SK-N-SH (cell line): Measurements from ENCODE around the gene RAI1. TPM values are rescaled to one million over a fixed set of nuclear protein-coding genes. Genes with fewer than 3 reads are reported as not detected.

Source experiments
- CTCF ChIA-PET: fragments of 300-600, 350-600 bp; formaldehyde crosslinking; extraction: SDS; loops from one replicate; lab custom pipeline; 2021; lab: Yijun Ruan, JAX
- POLR2A ChIA-PET: fragments of 350-600 bp; sonication (Branson Sonifier 250); formaldehyde crosslinking; extraction: SDS; loops from one replicate; lab custom pipeline; 2020; ENCODE audit warnings: antibody characterized with exemption, inconsistent platforms; lab: Yijun Ruan, JAX
- DNase-seq: peaks from one replicate; pipeline ENCODE4 v3.0.0; 2012
- H2AFZ ChIP-seq: fragments of 200-600 bp; sonication (generic); 2 replicates; pipeline ENCODE4 v1.8.1; 2016; ENCODE audit warnings: antibody characterized with exemption, mild to moderate bottlenecking, low read depth
- H3F3A ChIP-seq: fragments of 200-600 bp; sonication (generic); replicated peaks from 2 replicates; pipeline ENCODE3; 2016; ENCODE audit warnings: antibody characterized with exemption, mild to moderate bottlenecking; ENCODE audit not compliant: insufficient read depth
- H3K27ac ChIP-seq, 2 experiments: fragments of 200-500 bp in 1 of 2; fragments of 200-600 bp in 1 of 2; sonication (Bioruptor generic) in 1 of 2; sonication (generic), shearing (Covaris generic) in 1 of 2; 2 replicates each; pipeline versions ENCODE4 v1.5.1 to v1.6.1; 2014 to 2016; ENCODE audit warnings: low read depth in 2 of 2, inconsistent platforms in 1 of 2, low read length in 1 of 2, mild to moderate bottlenecking in 1 of 2, mixed read lengths in 1 of 2
- H3K27me3 ChIP-seq: fragments of 200-600 bp; sonication (generic), shearing (Covaris generic); 2 replicates; pipeline ENCODE4 v1.6.1; 2016; ENCODE audit warnings: mixed run types; ENCODE audit not compliant: insufficient read depth
- H3K36me3 ChIP-seq, 2 experiments: fragments of 200-500 bp in 1 of 2; fragments of 200-600 bp in 1 of 2; sonication (Bioruptor generic) in 1 of 2; sonication (generic) in 1 of 2; replicated peaks in 1 of 2; 2 replicates each; pipeline versions ENCODE3 to v1.5.1; 2014 to 2016; ENCODE audit warnings: low read length in 1 of 2, mild to moderate bottlenecking in 1 of 2; ENCODE audit not compliant: insufficient read depth in 2 of 2, control insufficient read depth in 1 of 2
- H3K4me1 ChIP-seq, 2 experiments: fragments of 200-500 bp in 1 of 2; fragments of 200-600 bp in 1 of 2; sonication (Bioruptor generic) in 1 of 2; sonication (generic), shearing (Covaris generic) in 1 of 2; 2 replicates each; pipeline versions ENCODE4 v1.5.1 to v1.6.1; 2014 to 2016; ENCODE audit warnings: low read depth in 1 of 2, low read length in 1 of 2, mixed run types in 1 of 2; ENCODE audit not compliant: insufficient read depth in 2 of 2, control insufficient read depth in 1 of 2
- H3K4me2 ChIP-seq: fragments of 200-600 bp; sonication (generic), shearing (Covaris generic); 2 replicates; pipeline ENCODE4 v1.6.1; 2017; ENCODE audit warnings: mixed run types
- H3K4me3 ChIP-seq, 2 experiments: fragments of 200-500 bp in 1 of 2; fragments of 200-600 bp in 1 of 2; sonication (Bioruptor generic) in 1 of 2; sonication (generic), shearing (Covaris generic) in 1 of 2; 2 replicates each; pipeline versions ENCODE4 v1.5.1 to v1.8.1; 2014 to 2016; ENCODE audit warnings: low read depth in 2 of 2, inconsistent platforms in 1 of 2, low read length in 1 of 2, mild to moderate bottlenecking in 1 of 2, mixed read lengths in 1 of 2, moderate library complexity in 1 of 2
- H3K79me2 ChIP-seq: fragments of 200-600 bp; sonication (generic); 2 replicates; pipeline ENCODE4 v1.8.1; 2017; ENCODE audit warnings: mild to moderate bottlenecking; ENCODE audit not compliant: insufficient read depth
- H3K9ac ChIP-seq: fragments of 200-600 bp; sonication (generic); 2 replicates; pipeline ENCODE4 v1.6.1; 2017; ENCODE audit warnings: mixed run types
- H3K9me2 ChIP-seq: fragments of 200-600 bp; sonication (generic); 2 replicates; pipeline ENCODE4 v1.6.1; 2017; ENCODE audit warnings: mixed run types
- H3K9me3 ChIP-seq: fragments of 200-600 bp; sonication (generic); 2 replicates; pipeline ENCODE4 v1.6.1; 2017; ENCODE audit warnings: mixed run types, mild to moderate bottlenecking, moderate library complexity
- H4K20me1 ChIP-seq: fragments of 200-600 bp; sonication (generic); 2 replicates; pipeline ENCODE4 v1.6.1; 2017; ENCODE audit warnings: mild to moderate bottlenecking, mixed run types; ENCODE audit not compliant: insufficient read depth
- CTCF ChIP-seq: fragments of 200-600 bp; sonication (generic); IDR thresholded peaks from 2 replicates; pipeline ENCODE4 v1.6.1; 2017; ENCODE audit warnings: antibody characterized with exemption, mild to moderate bottlenecking, moderate library complexity
- FOSL2 ChIP-seq: IDR thresholded peaks from 2 replicates; pipeline ENCODE4 v1.4.0; 2012; ENCODE audit warnings: low read depth, mild to moderate bottlenecking, moderate library complexity, borderline replicate concordance
- FOXM1 ChIP-seq: IDR thresholded peaks from 2 replicates; pipeline ENCODE4 v1.4.0; 2012; ENCODE audit warnings: low read depth, mild to moderate bottlenecking
- RCOR1 ChIP-seq: fragments of 150-350 bp; IDR thresholded peaks from 2 replicates; pipeline ENCODE4 v1.6.1; 2017; ENCODE audit warnings: antibody characterized with exemption, low read length
- YY1 ChIP-seq: IDR thresholded peaks from 2 replicates; pipeline ENCODE4 v1.4.0; 2012; ENCODE audit warnings: low read depth, mild to moderate bottlenecking
- ZBTB33 ChIP-seq: IDR thresholded peaks from 2 replicates; pipeline ENCODE4 v1.4.0; 2012; ENCODE audit warnings: low read depth, borderline replicate concordance
- WGBS: methylation state at CpG from one replicate; pipeline ENCODE4 v1.1.6; 2017; ENCODE audit warnings: low lambda C conversion rate; 5-methylcytosine and 5-hydroxymethylcytosine counted together
- polyA plus RNA-seq, 3 experiments: library from polyadenylated mRNA; depleted of rRNA; stranded (reverse); fragments of >200 nt; gene quantifications; 2 replicates each; pipeline ENCODE4 v1.2.3, GENCODE V29; 2012
- TF ChIP-seq, protein P1 (sequence below): fragments of 150-350 bp; IDR thresholded peaks from 2 replicates; pipeline ENCODE4 v1.6.1; 2016; ENCODE audit warnings: mild to moderate bottlenecking, low read depth, low read length
- TF ChIP-seq, protein P2 (sequence below): IDR thresholded peaks from 2 replicates; pipeline ENCODE4 v1.4.0; 2012; ENCODE audit warnings: low read depth

RAI1 gene
- polyA plus RNA-seq, 1 of the 3 experiments (the other 2 are of a cell fraction) = 4.7 TPM

- TF ChIP-seq, protein P1, sequence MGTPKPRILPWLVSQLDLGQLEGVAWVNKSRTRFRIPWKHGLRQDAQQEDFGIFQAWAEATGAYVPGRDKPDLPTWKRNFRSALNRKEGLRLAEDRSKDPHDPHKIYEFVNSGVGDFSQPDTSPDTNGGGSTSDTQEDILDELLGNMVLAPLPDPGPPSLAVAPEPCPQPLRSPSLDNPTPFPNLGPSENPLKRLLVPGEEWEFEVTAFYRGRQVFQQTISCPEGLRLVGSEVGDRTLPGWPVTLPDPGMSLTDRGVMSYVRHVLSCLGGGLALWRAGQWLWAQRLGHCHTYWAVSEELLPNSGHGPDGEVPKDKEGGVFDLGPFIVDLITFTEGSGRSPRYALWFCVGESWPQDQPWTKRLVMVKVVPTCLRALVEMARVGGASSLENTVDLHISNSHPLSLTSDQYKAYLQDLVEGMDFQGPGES = no peak
- TF ChIP-seq RCOR1 (no peak), ZBTB33 (no peak), CTCF (no peak), FOXM1 (no peak)
- TF ChIP-seq, protein P2, sequence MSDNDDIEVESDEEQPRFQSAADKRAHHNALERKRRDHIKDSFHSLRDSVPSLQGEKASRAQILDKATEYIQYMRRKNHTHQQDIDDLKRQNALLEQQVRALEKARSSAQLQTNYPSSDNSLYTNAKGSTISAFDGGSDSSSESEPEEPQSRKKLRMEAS = no peak
Measured at GRCh38 chr17:17852930-17853329, 171.7 kb downstream of the RAI1 start (continued).

- H4K20me1 ChIP-seq = no peaks in the 10 kb centered on the region
- H3K9ac ChIP-seq = no peak overlapping the region
- no peaks in the 10 kb centered on the region for H3K9me3 ChIP-seq
- H3K79me2 ChIP-seq = no peaks in the 10 kb centered on the region
- POLR2A ChIA-PET = interaction anchor here (0.7 to 1.3 kb wide), 2 partner anchors 18 to 1415 kb away, joined by 4 to 5 read pairs; partner anchors contain the start of gene SREBF1
- CTCF ChIA-PET = interaction anchor here (2.3 to 7.2 kb wide), 4 partner anchors 12 to 65 kb away, joined by 8 to 56 read pairs (median 10); no protein-coding TSS in a partner anchor
- no peak overlapping the region for H3K4me2 ChIP-seq
- H3K36me3 ChIP-seq = peaks cover 0 to 42% of the 10 kb centered on the region in 2 experiments
- TF ChIP-seq CTCF (no peak), FOSL2 (no peak), YY1 (no peak)
- H3K9me2 ChIP-seq = no peaks in the 10 kb centered on the region
- H2AFZ ChIP-seq = no peak overlapping the region
- peaks cover 8% of the 10 kb centered on the region for H3F3A ChIP-seq
- H3K4me1 ChIP-seq = peaks cover 19 to 69% of the 10 kb centered on the region in 2 experiments; a peak in 3 of 4 replicates
- no peaks in the 10 kb centered on the region for H3K27me3 ChIP-seq
- WGBS = 92% methylated on average over 8 of the region's 8 CpGs
- H3K4me3 ChIP-seq = no peak overlapping the region
- no peak for DNase-seq
- no peak overlapping the region for H3K27ac ChIP-seq
Measured at GRCh38 chr17:17853811-17854447, 172.7 kb downstream of the RAI1 start.
